Limb (tissue), 2 donors: Measurements from ENCODE around the gene AKAIN1.

Source experiments
- DNase-seq, 2 donors: peaks; one replicate each; pipeline ENCODE4 v3.0.0-alpha.2; 2016; ENCODE audit errors: extremely low spot score in 2 of 2

The AKAIN1 gene

DNA sequence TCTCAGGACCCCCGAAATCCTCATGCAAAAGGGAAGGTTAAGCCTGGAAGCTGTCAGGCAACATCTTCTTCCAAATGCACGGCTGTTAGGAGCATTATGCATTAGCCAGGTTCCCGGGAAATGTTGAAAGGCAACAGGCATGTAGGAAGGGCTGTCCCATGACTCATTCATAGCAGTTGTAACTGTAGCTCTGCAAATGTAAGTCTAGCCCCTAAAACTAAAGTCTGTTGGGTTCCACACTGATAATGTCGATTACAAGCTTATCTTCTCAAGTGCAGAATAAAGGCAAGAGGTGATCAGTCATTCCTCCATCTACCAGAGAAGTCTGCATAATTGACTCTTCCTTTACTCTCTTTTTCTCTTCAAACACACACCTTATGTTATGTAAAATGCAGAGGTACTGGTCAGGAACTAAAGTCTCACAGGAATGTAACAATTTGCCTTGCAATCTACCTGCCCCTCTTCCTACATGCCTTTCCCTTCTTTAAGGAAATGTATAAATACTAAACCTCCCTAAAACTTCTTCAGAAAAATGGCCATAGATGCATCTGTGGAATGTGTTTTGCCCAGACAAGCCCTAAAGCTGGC, 99.8 kb downstream of the AKAIN1 start:
- no peak for DNase-seq

DNA sequence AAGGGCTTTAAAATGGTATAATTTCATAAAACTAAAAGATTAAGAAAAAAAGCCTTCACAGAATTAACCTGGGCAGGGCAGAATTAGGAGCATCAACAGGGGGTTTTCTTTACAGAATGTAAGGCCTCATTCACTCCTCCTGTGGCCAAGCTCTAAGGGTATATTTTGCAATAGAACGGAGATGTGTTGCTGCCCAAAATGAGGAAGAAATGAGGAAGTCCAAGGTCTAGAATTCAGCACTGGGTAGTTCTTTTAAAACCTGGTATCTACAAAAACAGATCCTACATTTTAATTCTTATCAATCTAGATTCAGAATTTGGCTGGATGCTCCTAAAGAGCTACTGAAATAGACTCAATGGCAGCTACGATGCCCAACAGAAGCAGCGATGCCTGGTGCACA, 101.8 kb downstream of the AKAIN1 start:
- no peak for DNase-seq

DNA sequence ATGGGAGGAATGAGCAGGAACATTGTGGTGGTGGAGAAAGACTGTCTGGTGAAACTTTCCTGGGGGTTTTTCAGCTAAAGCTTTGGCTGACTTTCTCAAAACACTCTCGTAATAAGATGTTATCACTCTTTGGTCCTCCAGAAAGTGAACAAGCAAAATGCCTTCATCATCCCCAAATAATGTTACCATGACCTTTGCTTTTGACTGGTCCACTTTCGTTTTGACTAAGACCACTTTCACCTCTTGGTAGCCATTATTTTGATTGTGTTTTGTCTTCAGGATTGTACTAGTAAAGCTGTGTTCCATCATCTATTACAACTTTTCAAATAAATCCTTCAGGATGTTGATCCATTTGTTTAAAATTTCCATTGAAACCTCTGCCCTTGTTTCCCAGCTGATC, 103.2 kb downstream of the AKAIN1 start:
- DNase-seq: no peak
